CD14-positive monocyte (primary cell): ENCODE measurements around the gene ASTN2. TPM values are rescaled to one million over a fixed set of nuclear protein-coding genes. Genes with fewer than 3 reads are reported as not detected.

ENCODE experiments used
- DNase-seq, 3 donors: peaks; one replicate each; pipeline ENCODE4 v3.0.0-alpha.2; 2011 to 2022
- H2AFZ ChIP-seq: 2 replicates; pipeline ENCODE4 v1.6.0; 2012; ENCODE audit warnings: mild to moderate bottlenecking, low read depth, low read length, inconsistent platforms; ENCODE audit not compliant: insufficient read depth, poor library complexity, severe bottlenecking
- H3K27ac ChIP-seq, 2 donors: 1 replicate in 1 of 2; 2 replicates in 1 of 2; pipeline ENCODE4 v1.5.1; 2012 to 2013; ENCODE audit warnings: low read length in 2 of 2, control low read depth in 1 of 2, inconsistent platforms in 1 of 2, low read depth in 1 of 2, mild to moderate bottlenecking in 1 of 2
- H3K27me3 ChIP-seq, 2 donors: one replicate each; pipeline versions ENCODE4 v1.6.0 to v1.6.1; 2011 to 2013; ENCODE audit warnings: low read length in 2 of 2; ENCODE audit not compliant: control insufficient read depth in 2 of 2, insufficient read depth in 2 of 2
- H3K36me3 ChIP-seq, 2 donors: replicated peaks in 1 of 2; 1 replicate in 1 of 2; 2 replicates in 1 of 2; pipeline versions ENCODE4 v1.5.1 to v1.6.1; 2012 to 2013; ENCODE audit warnings: low read length in 2 of 2, control low read depth in 1 of 2, inconsistent platforms in 1 of 2, mild to moderate bottlenecking in 1 of 2; ENCODE audit not compliant: insufficient read depth in 2 of 2, control insufficient read depth in 1 of 2
- H3K4me1 ChIP-seq, 2 donors: 1 replicate in 1 of 2; 2 replicates in 1 of 2; pipeline versions ENCODE4 v1.5.1 to v1.6.1; 2012 to 2013; ENCODE audit warnings: low read length in 2 of 2, control low read depth in 1 of 2, inconsistent platforms in 1 of 2, mild to moderate bottlenecking in 1 of 2, moderate library complexity in 1 of 2; ENCODE audit not compliant: insufficient read depth in 2 of 2, control insufficient read depth in 1 of 2
- H3K4me2 ChIP-seq: replicated peaks from 2 replicates; pipeline ENCODE3; 2012; ENCODE audit warnings: low read length, moderate library complexity, mild to moderate bottlenecking; ENCODE audit not compliant: poor library complexity, severe bottlenecking; ENCODE audit errors: extremely low read depth
- H3K4me3 ChIP-seq, 3 experiments: fragments of 200-600 bp in 1 of 3; sonication (generic) in 1 of 3; replicated peaks in 1 of 3; 1 replicate in 2 of 3; 2 replicates in 1 of 3; pipeline ENCODE4 v1.5.1; 2011 to 2013; ENCODE audit warnings: low read length in 3 of 3, mild to moderate bottlenecking in 3 of 3, control low read depth in 2 of 3, low read depth in 2 of 3, inconsistent platforms in 1 of 3, moderate library complexity in 1 of 3
- H3K79me2 ChIP-seq: 2 replicates; pipeline ENCODE4 v1.6.0; 2012; ENCODE audit warnings: mild to moderate bottlenecking, control low read depth, inconsistent platforms, low read length, moderate library complexity; ENCODE audit not compliant: insufficient read depth
- H3K9ac ChIP-seq: 2 replicates; pipeline ENCODE4 v1.6.0; 2017; ENCODE audit warnings: low read length, mild to moderate bottlenecking; ENCODE audit not compliant: insufficient read depth, poor library complexity, severe bottlenecking
- H3K9me3 ChIP-seq, 2 donors: replicated peaks in 1 of 2; 1 replicate in 1 of 2; 2 replicates in 1 of 2; pipeline versions ENCODE4 v1.5.1 to v1.6.1; 2012 to 2013; ENCODE audit warnings: low read length in 2 of 2, control low read depth in 1 of 2; ENCODE audit not compliant: control insufficient read depth in 1 of 2, insufficient read depth in 1 of 2
- H4K20me1 ChIP-seq: 2 replicates; pipeline ENCODE4 v1.6.0; 2012; ENCODE audit warnings: mild to moderate bottlenecking, low read length, control low read depth, moderate library complexity; ENCODE audit not compliant: insufficient read depth
- H3K27ac Mint-ChIP-seq, 7 donors: one replicate each; pipeline ENCODE4 v1.8.0; 2020; ENCODE audit warnings: mild to moderate bottlenecking in 7 of 7, mixed read lengths in 7 of 7, moderate library complexity in 6 of 7, inconsistent platforms in 2 of 7
- H3K27me3 Mint-ChIP-seq, 3 donors: one replicate each; pipeline ENCODE4 v1.8.0; 2021 to 2022; ENCODE audit warnings: low read depth in 3 of 3, mild to moderate bottlenecking in 3 of 3, mixed read lengths in 3 of 3, moderate library complexity in 3 of 3, inconsistent platforms in 1 of 3
- H3K36me3 Mint-ChIP-seq, 2 donors: one replicate each; pipeline ENCODE4 v1.8.0; 2020; ENCODE audit warnings: mixed read lengths in 2 of 2, inconsistent platforms in 1 of 2, mild to moderate bottlenecking in 1 of 2
- H3K4me1 Mint-ChIP-seq: one replicate; pipeline ENCODE4 v1.8.0; 2020; ENCODE audit warnings: mild to moderate bottlenecking, mixed read lengths
- H3K4me3 Mint-ChIP-seq, 2 donors: one replicate each; pipeline ENCODE4 v1.8.0; 2020; ENCODE audit warnings: mild to moderate bottlenecking in 2 of 2, mixed read lengths in 2 of 2, moderate library complexity in 1 of 2
- H3K9me3 Mint-ChIP-seq, 7 donors: one replicate each; pipeline ENCODE4 v1.8.0; 2020 to 2022; ENCODE audit warnings: mixed read lengths in 7 of 7, mild to moderate bottlenecking in 6 of 7, moderate library complexity in 6 of 7, inconsistent platforms in 2 of 7
- whole genome bisulfite sequencing: methylation state at CpG from one replicate; pipeline ENCODE4 v1.1.5; 2013; ENCODE audit warnings: missing lambda C conversion rate; ENCODE audit not compliant: insufficient coverage; 5-methylcytosine and 5-hydroxymethylcytosine counted together
- intact Hi-C, 2 donors: fragments of 100-400 bp; cut with micrococcal nuclease; formaldehyde crosslinking; loops; one replicate each; pipeline versions ENCODE4 v1.15.0 to v1.15.1; 2023
- polyA plus RNA-seq, 3 donors: library from polyadenylated mRNA; depleted of rRNA in 1 of 3; unstranded in 2 of 3; stranded (reverse) in 1 of 3; fragments of 300-500 nt in 2 of 3; fragments of >200 nt in 1 of 3; fragmentation: Illumina TruSeq in 2 of 3; gene quantifications; 1 replicate in 2 of 3; 2 replicates in 1 of 3; pipeline ENCODE4 v1.2.3, GENCODE V29; 2012 to 2021
- TF ChIP-seq, protein P1 (sequence below): fragments of 200-600 bp; IDR thresholded peaks from one replicate; pipeline ENCODE4 v1.8.0; 2022; ENCODE audit warnings: antibody characterized with exemption, mild to moderate bottlenecking

The ASTN2 gene
- polyA plus RNA-seq, 3 donors: not detected

GRCh38 chr9:116700882-116701865 is 713.7 kb downstream of the ASTN2 start:
- H3K4me1 Mint-ChIP-seq: no peaks in the 10 kb centered on the region
- Histone ChIP-seq H3K79me2 (no peaks in the 10 kb centered on the region), H3K4me2 (no peak overlapping the region), H2AFZ (no peak overlapping the region), H3K9me3 (no peaks in the 10 kb centered on the region), H3K36me3 (peaks cover 13 to 25% of the 10 kb centered on the region in 2 donors), H3K27ac (no peak overlapping the region), H3K27me3 (no peaks in the 10 kb centered on the region), H4K20me1 (no peaks in the 10 kb centered on the region), H3K4me3 (no peak overlapping the region), H3K4me1 (no peaks in the 10 kb centered on the region), H3K9ac (no peak overlapping the region)
- intact Hi-C loops: no loop called here
- DNase-seq: no peak
- H3K9me3 Mint-ChIP-seq: peaks cover 0 to 7% (median 1%) of the 10 kb centered on the region in 7 donors
- no CpG with 5 or more reads among the region's 2 CpGs for WGBS
- H3K36me3 Mint-ChIP-seq: peaks cover 20 to 21% of the 10 kb centered on the region in 2 donors
- H3K27ac Mint-ChIP-seq: no peak overlapping the region
- TF ChIP-seq, protein P1, sequence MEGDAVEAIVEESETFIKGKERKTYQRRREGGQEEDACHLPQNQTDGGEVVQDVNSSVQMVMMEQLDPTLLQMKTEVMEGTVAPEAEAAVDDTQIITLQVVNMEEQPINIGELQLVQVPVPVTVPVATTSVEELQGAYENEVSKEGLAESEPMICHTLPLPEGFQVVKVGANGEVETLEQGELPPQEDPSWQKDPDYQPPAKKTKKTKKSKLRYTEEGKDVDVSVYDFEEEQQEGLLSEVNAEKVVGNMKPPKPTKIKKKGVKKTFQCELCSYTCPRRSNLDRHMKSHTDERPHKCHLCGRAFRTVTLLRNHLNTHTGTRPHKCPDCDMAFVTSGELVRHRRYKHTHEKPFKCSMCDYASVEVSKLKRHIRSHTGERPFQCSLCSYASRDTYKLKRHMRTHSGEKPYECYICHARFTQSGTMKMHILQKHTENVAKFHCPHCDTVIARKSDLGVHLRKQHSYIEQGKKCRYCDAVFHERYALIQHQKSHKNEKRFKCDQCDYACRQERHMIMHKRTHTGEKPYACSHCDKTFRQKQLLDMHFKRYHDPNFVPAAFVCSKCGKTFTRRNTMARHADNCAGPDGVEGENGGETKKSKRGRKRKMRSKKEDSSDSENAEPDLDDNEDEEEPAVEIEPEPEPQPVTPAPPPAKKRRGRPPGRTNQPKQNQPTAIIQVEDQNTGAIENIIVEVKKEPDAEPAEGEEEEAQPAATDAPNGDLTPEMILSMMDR: no peak
- H3K4me3 Mint-ChIP-seq: no peak overlapping the region
- H3K27me3 Mint-ChIP-seq: no peaks in the 10 kb centered on the region

DNA sequence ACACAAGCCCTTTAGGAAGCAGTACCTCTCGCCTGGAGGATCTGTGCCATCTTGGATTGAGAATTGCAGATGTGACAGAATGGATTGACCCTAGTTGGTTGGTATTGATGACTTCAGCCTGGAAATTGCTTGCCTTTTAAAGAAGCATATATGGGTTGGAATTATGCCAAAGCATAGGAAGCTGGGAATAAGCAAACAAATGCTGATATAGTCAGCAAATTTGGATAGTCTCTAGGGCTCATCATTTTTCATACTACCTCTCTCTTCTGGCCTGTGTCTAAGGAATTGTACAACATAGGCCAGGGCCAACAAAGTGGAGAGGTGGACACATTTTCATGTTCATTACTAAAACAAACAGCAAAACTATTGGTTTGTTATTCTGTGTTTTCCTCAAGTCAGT is 714.6 kb downstream of the ASTN2 start:
- Mint-ChIP-seq H3K27ac (no peak overlapping the region), H3K27me3 (no peaks in the 10 kb centered on the region), H3K9me3 (peaks cover 0 to 7% (median 1%) of the 10 kb centered on the region in 7 donors), H3K4me3 (no peak overlapping the region), H3K36me3 (peaks cover 20 to 21% of the 10 kb centered on the region in 2 donors), H3K4me1 (peaks cover 2% of the 10 kb centered on the region)
- no peaks in the 10 kb centered on the region for H4K20me1 ChIP-seq
- H3K79me2 ChIP-seq: no peaks in the 10 kb centered on the region
- TF ChIP-seq, protein P1: no peak
- no peak for DNase-seq
- H3K9ac ChIP-seq: no peak overlapping the region
- H3K36me3 ChIP-seq: peaks cover 13 to 25% of the 10 kb centered on the region in 2 donors
- no peaks in the 10 kb centered on the region for H3K4me1 ChIP-seq
- WGBS: no CpG with 5 or more reads among the region's 1 CpG
- H3K9me3 ChIP-seq: no peaks in the 10 kb centered on the region
- intact Hi-C loops: no loop called here
- no peaks in the 10 kb centered on the region for H3K27me3 ChIP-seq
- H3K27ac ChIP-seq: no peak overlapping the region
- no peak overlapping the region for H3K4me2 ChIP-seq
- H2AFZ ChIP-seq: no peak overlapping the region
- no peak overlapping the region for H3K4me3 ChIP-seq
